ENCODE data around the gene DDX50. TPM values are rescaled to one million over a fixed set of nuclear protein-coding genes. Genes with fewer than 3 reads are reported as not detected.
A peak's percentile ranks its signal among the peaks of the same experiment; 100 is the strongest.
"Not testable (repeated sequence)": the region's sequence is repeated elsewhere in the genome, so short reads cannot be mapped to it uniquely, and the experiment has no call there.

Gene DDX50
- total and polyA plus RNA-seq, 9 donors, result 27.8 to 52.2 (median 44.6) TPM

DNA sequence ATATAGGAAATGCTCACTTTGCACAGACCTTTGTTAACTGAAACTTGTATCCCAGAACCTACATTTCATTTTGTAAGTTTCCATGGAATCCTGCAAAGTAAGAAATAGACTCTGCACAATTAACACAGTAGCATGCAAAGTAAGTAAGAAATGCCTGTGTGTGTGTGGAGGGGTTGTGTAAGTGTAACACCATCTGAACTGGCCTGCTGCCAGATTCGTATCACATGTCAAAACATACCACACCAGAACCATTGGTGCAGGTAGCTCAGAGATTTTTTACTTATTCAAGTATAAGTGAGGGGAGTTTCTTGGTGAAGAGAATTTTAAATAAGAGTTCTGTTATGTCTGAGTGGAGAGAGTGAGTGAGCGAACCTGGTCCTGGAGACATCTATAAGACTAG lies 37.0 kb downstream of the DDX50 start:
- 55 to 63% (median 57%) methylated on average over 2 of the region's 2 CpGs for WGBS, 3 donors
- DNase-seq, result peak in 3 of 5 donors; percentile 22 to 27 (median 27)

DNA sequence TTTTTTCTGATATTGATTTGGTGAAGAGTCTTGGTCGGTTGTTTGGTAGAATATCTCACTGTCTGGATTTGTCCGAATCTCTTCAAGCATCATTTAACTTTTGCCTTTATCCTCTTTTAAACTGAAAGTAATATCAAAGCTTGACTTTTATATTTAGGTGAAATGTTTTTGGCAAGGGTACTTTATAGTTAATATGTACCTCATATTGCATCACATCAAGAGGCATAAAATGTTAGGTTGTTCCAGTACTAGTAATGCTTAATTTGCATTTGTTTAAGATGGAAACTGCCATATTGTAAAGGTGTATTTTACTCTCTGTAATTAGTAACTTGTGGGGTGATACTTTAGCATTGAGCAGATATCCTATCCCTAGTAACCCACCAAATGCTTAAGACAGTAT lies 37.8 kb downstream of the DDX50 start:
- Histone ChIP-seq H3K27ac (no peak overlapping the region), H3K36me3 (no peaks in the 10 kb centered on the region), H3K4me1 (ENCODE audit: insufficient read depth) (no peaks in the 10 kb centered on the region), H3K4me3 (no peak overlapping the region), H3K27me3 (no peaks in the 10 kb centered on the region), H3K9me3 (no peaks in the 10 kb centered on the region)
- 92 to 96% (median 93%) methylated on average over 2 of the region's 2 CpGs for WGBS, 3 donors
- intact Hi-C loops (cut with DNase I), result no loop called here
- DNase-seq, result no peak
- TF ChIP-seq, protein P1, sequence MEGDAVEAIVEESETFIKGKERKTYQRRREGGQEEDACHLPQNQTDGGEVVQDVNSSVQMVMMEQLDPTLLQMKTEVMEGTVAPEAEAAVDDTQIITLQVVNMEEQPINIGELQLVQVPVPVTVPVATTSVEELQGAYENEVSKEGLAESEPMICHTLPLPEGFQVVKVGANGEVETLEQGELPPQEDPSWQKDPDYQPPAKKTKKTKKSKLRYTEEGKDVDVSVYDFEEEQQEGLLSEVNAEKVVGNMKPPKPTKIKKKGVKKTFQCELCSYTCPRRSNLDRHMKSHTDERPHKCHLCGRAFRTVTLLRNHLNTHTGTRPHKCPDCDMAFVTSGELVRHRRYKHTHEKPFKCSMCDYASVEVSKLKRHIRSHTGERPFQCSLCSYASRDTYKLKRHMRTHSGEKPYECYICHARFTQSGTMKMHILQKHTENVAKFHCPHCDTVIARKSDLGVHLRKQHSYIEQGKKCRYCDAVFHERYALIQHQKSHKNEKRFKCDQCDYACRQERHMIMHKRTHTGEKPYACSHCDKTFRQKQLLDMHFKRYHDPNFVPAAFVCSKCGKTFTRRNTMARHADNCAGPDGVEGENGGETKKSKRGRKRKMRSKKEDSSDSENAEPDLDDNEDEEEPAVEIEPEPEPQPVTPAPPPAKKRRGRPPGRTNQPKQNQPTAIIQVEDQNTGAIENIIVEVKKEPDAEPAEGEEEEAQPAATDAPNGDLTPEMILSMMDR (IDR thresholded peaks at IDR 0.05), result no peak
- TF ChIP-seq POLR2A (IDR thresholded peaks at IDR 0.05) (no peak), EP300 (IDR thresholded peaks at IDR 0.05) (no peak)

More for the DNA sequence above, 37.0 kb downstream of the DDX50 start:
- Histone ChIP-seq H3K4me1 (ENCODE audit: insufficient read depth) (no peaks in the 10 kb centered on the region), H3K27ac (no peak overlapping the region), H3K9me3 (no peaks in the 10 kb centered on the region), H3K36me3 (no peaks in the 10 kb centered on the region), H3K4me3 (no peak overlapping the region), H3K27me3 (no peaks in the 10 kb centered on the region)
- TF ChIP-seq POLR2A (IDR thresholded peaks at IDR 0.05), result no peak
- TF ChIP-seq EP300 (IDR thresholded peaks at IDR 0.05), result no peak
- TF ChIP-seq, protein P1 (IDR thresholded peaks at IDR 0.05), result no peak
- intact Hi-C loops (cut with DNase I), result no loop called here

DNA sequence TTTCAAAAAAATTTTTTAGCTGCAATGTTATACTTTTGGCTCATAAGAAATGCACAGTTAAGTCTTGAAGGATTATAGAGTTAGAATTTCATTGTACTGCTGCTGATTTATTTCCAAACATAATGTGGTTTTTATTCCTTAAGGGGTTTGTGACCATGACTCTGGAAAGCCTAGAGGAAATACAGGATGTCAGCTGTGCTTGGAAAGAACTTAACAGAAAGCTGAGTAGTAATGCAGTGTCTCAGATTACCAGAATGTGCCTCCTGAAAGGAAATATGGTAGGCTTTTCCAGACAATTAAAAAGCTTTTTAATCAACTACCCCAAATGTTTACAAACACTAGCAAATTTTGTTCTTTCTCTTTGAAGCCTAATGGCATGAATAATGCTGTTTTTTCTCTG lies 39.8 kb downstream of the DDX50 start:
- H3K4me3 ChIP-seq; H3K27ac ChIP-seq; H3K27me3 ChIP-seq; intact Hi-C loops (cut with DNase I); DNase-seq; H3K36me3 ChIP-seq; H3K9me3 ChIP-seq; H3K4me1 ChIP-seq (ENCODE audit: insufficient read depth): not testable (repeated sequence)

DNA sequence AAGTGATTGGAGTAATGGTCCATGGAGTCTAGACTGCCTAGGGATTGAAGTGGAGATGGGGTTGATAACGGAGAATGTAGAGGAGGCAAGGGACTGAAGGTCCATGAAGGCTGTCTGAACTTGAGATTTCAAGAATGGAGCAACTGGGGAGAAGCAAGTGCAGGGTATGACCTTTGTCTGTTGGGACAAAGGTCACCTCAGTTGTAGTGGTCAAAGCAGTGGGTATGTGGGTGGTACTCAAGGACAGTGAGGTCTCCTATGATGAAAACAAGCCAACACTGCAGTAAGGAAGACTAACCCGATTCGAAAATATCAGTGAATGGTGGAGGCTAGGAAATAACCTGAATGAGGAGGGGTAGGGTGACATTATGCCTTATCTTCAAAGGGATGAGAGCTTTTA lies 49.5 kb downstream of the DDX50 start:
- Histone ChIP-seq H3K36me3 (no peaks in the 10 kb centered on the region), H3K4me1 (ENCODE audit: insufficient read depth) (peaks cover 2% of the 10 kb centered on the region), H3K27me3 (no peaks in the 10 kb centered on the region), H3K27ac (no peak overlapping the region), H3K4me3 (no peak overlapping the region), H3K9me3 (no peaks in the 10 kb centered on the region)
- 87 to 90% (median 88%) methylated on average over 3 of the region's 3 CpGs for WGBS, 3 donors
- no peak for DNase-seq
- intact Hi-C loops (cut with DNase I), result no loop called here
- TF ChIP-seq, protein P1 (IDR thresholded peaks at IDR 0.05), result no peak
- TF ChIP-seq EP300 (IDR thresholded peaks at IDR 0.05) (no peak), POLR2A (IDR thresholded peaks at IDR 0.05) (no peak)

DNA sequence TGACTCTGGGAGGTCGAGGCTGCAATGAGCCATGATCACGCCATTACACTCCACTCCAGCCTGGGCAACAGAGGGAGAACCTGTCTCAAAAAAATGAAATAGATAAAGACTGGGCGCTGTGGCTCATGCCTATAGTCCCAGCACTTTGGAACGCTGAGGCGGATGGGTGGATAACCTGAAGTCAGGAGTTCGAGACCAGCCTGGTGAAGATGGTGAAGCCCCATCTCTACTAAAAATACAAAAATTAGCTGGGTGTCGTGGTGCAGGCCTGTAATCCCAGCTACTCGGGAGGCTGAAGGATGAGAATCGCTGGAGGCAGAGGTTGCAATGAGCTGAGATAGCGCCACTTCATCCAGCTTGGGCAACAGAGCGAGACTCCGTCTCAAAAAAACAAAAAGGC lies 53.8 kb downstream of the DDX50 start:
- TF ChIP-seq POLR2A (IDR thresholded peaks at IDR 0.05) (no peak), EP300 (IDR thresholded peaks at IDR 0.05) (no peak)
- TF ChIP-seq, protein P1 (IDR thresholded peaks at IDR 0.05), result no peak

More for the DNA sequence above, 53.8 kb downstream of the DDX50 start:
- H3K27ac ChIP-seq, result no peak overlapping the region
- WGBS, 3 donors, result 85 to 92% (median 88%) methylated on average over 12 of the region's 12 CpGs
- H3K9me3 ChIP-seq, result no peaks in the 10 kb centered on the region
- no peaks in the 10 kb centered on the region for H3K36me3 ChIP-seq
- no peak for DNase-seq
- no peak overlapping the region for H3K4me3 ChIP-seq
- H3K4me1 ChIP-seq (ENCODE audit: insufficient read depth), result peaks cover 9% of the 10 kb centered on the region
- H3K27me3 ChIP-seq, result no peaks in the 10 kb centered on the region
- intact Hi-C loops (cut with DNase I), result loop anchor here in 1 of 4 donors (5.0 kb wide), 1 partner anchor 137 kb away; no protein-coding TSS in a partner anchor

Data from ovary (tissue), 9 donors.